Activated B cell treated with CpG ODN at 0.5 μM for 24 hours (primary cell): Measurements from ENCODE around the gene AOPEP. TPM values are rescaled to one million over a fixed set of nuclear protein-coding genes. Genes with fewer than 3 reads are reported as not detected.

Source experiments
- ATAC-seq: fragments of 200-7000 bp; cut with Tn5 transposase; one replicate; pipeline ENCODE4 v1.10.0; 2021; ENCODE audit warnings: low read depth, mild to moderate bottlenecking, moderate library complexity
- CTCF ChIA-PET: fragments of 350-600 bp; sonication (Branson Sonifier 250); formaldehyde crosslinking; loops from one replicate; lab custom pipeline; 2021; ENCODE audit warnings: antibody characterized with exemption; lab: Charles Lee
- POLR2A ChIA-PET: fragments of 350-600 bp; sonication (Branson Sonifier 250); formaldehyde crosslinking; loops from one replicate; lab custom pipeline; 2021; ENCODE audit warnings: antibody characterized with exemption; lab: Charles Lee
- DNase-seq: peaks from one replicate; pipeline ENCODE4 v3.0.0; 2022
- H3K27ac Mint-ChIP-seq: one replicate; pipeline ENCODE4 v1.8.0; 2020; ENCODE audit warnings: mixed read lengths
- H3K27me3 Mint-ChIP-seq: one replicate; pipeline ENCODE4 v1.8.0; 2021; ENCODE audit warnings: mixed read lengths
- H3K36me3 Mint-ChIP-seq: one replicate; pipeline ENCODE4 v1.8.0; 2021; ENCODE audit warnings: low read depth, mixed read lengths
- H3K4me1 Mint-ChIP-seq: one replicate; pipeline ENCODE4 v1.8.0; 2021; ENCODE audit warnings: mixed read lengths
- H3K4me3 Mint-ChIP-seq: one replicate; pipeline ENCODE4 v1.8.0; 2020; ENCODE audit warnings: mild to moderate bottlenecking, mixed read lengths
- H3K9me3 Mint-ChIP-seq: one replicate; pipeline ENCODE4 v1.8.0; 2020; ENCODE audit warnings: mixed read lengths
- intact Hi-C: fragments of 100-400 bp; cut with micrococcal nuclease; formaldehyde crosslinking; loops from one replicate; pipeline ENCODE4 v1.15.1; 2024
- total RNA-seq: library from RNA; stranded (reverse); gene quantifications from 2 replicates; pipeline ENCODE4 v1.2.3, GENCODE V29; 2022
- TF ChIP-seq, protein P1 (sequence below): fragments of 200-600 bp; IDR thresholded peaks from one replicate; pipeline ENCODE4 v1.8.0; 2022; ENCODE audit warnings: antibody characterized with exemption, mild to moderate bottlenecking

The AOPEP gene
- total RNA-seq, 1 donor from 2014 or later = 20.4 TPM

DNA sequence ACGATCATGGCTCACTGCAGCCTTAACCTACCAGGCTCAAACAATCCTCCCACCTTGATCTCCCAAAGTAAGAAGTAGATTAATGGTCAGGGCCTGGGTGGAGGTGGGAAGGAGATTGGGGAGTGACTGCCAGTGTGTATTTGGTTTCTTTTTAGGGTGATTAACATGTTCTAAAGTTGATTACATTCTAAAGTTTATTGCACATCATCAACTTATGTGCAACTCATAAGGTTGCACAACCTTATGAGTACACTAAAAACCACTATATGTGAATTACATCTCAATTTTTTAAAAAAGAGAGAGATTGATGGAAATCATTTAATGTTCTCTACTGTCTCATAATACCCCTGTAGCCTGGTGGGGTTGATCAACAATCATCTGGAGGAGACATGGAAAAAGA lies 218.1 kb downstream of the AOPEP start:
- no peak overlapping the region for H3K27ac Mint-ChIP-seq

DNA sequence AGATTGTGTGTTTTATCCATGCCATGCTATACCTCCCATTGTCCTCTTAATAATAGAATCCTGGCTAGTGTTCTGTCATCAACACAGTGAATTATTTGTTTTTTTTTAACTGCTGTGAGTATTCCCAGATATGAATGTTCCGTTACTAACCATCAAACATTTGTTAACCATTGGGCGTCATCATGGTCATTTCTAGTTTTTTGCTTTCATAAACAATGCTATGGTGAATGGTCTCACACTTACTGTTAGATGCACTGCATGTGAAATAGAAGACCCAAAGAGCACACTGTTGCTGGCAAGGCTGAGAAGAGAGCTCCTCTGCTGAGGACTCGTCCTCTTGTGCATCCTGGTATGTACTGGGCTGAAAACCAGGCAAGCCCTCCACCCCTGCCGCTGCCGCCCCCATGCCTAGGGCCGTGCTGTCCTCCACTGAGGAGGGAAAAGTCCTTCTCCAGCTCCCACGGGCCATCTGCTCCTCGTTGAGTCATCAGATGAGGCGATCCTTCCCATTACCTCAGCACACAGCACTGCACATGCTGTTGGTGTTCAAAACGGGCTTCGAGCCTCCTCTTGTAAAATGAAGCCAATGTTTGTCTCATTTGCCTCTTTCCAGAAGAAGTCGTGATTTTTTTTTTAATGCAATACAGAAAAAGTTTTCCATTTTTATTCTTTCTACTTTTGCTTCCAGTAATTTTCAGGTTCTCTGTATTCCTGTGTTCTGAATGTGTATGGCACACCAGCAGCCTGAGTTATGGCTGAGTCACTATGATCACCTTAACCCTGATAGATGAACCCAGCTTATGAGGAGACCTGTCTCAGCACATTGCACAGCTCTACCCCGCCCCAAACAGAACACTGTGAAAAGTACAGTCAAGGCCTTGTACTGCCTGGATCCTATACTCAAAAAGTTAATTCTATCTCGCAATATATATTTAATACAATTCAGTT lies 219.0 kb downstream of the AOPEP start:
- no peaks in the 10 kb centered on the region for H3K27me3 Mint-ChIP-seq
- H3K36me3 Mint-ChIP-seq = no peaks in the 10 kb centered on the region
- H3K4me3 Mint-ChIP-seq = no peak overlapping the region
- H3K9me3 Mint-ChIP-seq = no peaks in the 10 kb centered on the region
- no peaks in the 10 kb centered on the region for H3K4me1 Mint-ChIP-seq
- ChIA-PET CTCF (no interaction called here), POLR2A (no interaction called here)
- TF ChIP-seq, protein P1, sequence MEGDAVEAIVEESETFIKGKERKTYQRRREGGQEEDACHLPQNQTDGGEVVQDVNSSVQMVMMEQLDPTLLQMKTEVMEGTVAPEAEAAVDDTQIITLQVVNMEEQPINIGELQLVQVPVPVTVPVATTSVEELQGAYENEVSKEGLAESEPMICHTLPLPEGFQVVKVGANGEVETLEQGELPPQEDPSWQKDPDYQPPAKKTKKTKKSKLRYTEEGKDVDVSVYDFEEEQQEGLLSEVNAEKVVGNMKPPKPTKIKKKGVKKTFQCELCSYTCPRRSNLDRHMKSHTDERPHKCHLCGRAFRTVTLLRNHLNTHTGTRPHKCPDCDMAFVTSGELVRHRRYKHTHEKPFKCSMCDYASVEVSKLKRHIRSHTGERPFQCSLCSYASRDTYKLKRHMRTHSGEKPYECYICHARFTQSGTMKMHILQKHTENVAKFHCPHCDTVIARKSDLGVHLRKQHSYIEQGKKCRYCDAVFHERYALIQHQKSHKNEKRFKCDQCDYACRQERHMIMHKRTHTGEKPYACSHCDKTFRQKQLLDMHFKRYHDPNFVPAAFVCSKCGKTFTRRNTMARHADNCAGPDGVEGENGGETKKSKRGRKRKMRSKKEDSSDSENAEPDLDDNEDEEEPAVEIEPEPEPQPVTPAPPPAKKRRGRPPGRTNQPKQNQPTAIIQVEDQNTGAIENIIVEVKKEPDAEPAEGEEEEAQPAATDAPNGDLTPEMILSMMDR = no peak
- ATAC-seq (no peak), DNase-seq (no peak)
- intact Hi-C loops = no loop called here
- H3K27ac Mint-ChIP-seq = no peak overlapping the region

More for the DNA sequence above, 218.1 kb downstream of the AOPEP start:
- no peaks in the 10 kb centered on the region for H3K36me3 Mint-ChIP-seq
- DNase-seq = no peak
- ChIA-PET CTCF (no interaction called here), POLR2A (no interaction called here)
- intact Hi-C loops = no loop called here
- no peaks in the 10 kb centered on the region for H3K27me3 Mint-ChIP-seq
- ATAC-seq = no peak
- no peaks in the 10 kb centered on the region for H3K4me1 Mint-ChIP-seq
- no peak overlapping the region for H3K4me3 Mint-ChIP-seq
- no peaks in the 10 kb centered on the region for H3K9me3 Mint-ChIP-seq
- TF ChIP-seq, protein P1 = no peak

DNA sequence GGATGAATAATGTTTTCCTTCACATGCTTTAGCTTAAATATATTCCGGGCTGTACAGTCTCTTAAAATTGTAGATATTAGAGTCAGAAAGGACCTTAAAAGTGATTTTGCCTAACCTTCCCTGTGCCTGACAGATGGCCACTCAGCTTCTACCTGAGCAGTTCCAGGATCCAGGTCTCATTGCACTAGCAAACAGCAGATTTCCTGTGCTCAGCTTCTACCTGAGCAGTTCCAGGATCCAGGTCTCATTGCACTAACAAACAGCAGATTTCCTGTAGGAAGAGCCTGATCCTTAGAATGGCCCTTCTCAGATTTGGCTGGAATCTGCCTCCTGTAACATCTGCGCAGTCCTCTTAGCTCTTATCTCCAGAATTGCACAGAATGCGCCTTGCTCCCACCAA lies 219.8 kb downstream of the AOPEP start:
- no peaks in the 10 kb centered on the region for H3K9me3 Mint-ChIP-seq
- CTCF ChIA-PET = no interaction called here

DNA sequence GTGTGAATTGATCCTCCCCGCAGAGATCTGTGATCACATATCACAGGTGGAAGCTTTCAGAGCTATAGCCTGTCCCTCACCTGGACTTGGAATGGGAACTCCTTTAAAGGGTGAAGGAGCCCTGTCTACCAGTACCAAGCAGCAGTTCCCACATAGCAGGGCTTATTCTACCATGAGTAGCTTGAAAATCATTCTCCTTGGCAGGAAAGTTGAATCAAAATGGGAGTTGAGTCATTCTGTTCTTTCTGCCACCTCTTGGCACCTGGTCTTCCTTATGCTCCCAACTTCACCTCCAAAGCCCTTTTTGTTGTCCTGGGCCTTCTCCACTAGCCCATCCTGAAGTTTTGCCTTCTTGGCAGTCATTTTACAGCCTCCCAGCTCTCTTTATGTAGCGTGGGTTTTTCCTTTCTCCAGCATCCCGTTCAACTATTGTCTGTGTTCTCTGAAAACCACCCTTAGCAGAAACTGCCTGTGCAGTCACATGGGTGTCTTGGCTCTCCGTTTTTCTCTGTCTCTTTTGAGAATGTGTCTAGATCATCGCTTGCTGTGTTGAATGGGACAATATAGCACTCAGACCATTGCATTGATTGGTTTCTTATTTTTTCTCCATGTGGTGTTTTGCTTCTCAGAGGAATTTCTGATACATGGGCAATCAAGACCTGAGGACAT lies 222.2 kb downstream of the AOPEP start:
- intact Hi-C loops = no loop called here
- H3K36me3 Mint-ChIP-seq = no peaks in the 10 kb centered on the region
- H3K9me3 Mint-ChIP-seq = no peaks in the 10 kb centered on the region
- CTCF ChIA-PET = no interaction called here
- TF ChIP-seq, protein P1 = no peak
- H3K4me1 Mint-ChIP-seq = peaks cover 18% of the 10 kb centered on the region
- H3K27ac Mint-ChIP-seq = no peak overlapping the region
- DNase-seq = no peak
- H3K4me3 Mint-ChIP-seq = no peak overlapping the region
- no peaks in the 10 kb centered on the region for H3K27me3 Mint-ChIP-seq
- no peak for ATAC-seq
- POLR2A ChIA-PET = no interaction called here

More for the DNA sequence above, 219.8 kb downstream of the AOPEP start:
- TF ChIP-seq, protein P1 = no peak
- no peak overlapping the region for H3K27ac Mint-ChIP-seq
- no peak overlapping the region for H3K4me3 Mint-ChIP-seq
- no peak for DNase-seq
- H3K27me3 Mint-ChIP-seq = no peaks in the 10 kb centered on the region
- POLR2A ChIA-PET = no interaction called here
- H3K36me3 Mint-ChIP-seq = no peaks in the 10 kb centered on the region
- intact Hi-C loops = no loop called here
- peaks cover 5% of the 10 kb centered on the region for H3K4me1 Mint-ChIP-seq
- ATAC-seq = no peak

DNA sequence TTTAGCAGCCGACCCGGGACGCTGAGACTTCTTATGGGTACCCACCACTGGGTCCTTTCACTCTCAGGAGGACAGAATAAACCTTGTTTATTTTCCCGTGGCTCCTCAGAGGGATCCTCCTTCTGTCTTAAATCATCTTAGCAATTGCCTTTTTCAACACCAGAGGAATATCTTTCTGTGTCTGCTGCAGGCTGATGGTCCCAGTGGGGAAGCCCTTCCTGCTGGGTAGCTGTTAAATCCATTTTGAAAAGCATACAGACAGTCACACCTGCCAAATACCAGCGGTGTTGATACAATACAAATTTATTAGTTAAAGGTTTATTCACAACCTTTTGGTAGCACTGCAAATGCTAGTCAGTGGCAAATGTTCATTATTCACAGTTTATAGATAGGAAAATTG lies 222.9 kb downstream of the AOPEP start:
- intact Hi-C loops = no loop called here
- Mint-ChIP-seq H3K9me3 (no peaks in the 10 kb centered on the region), H3K4me1 (peaks cover 18% of the 10 kb centered on the region), H3K36me3 (no peaks in the 10 kb centered on the region), H3K27me3 (no peaks in the 10 kb centered on the region), H3K27ac (no peak overlapping the region), H3K4me3 (no peak overlapping the region)
- ChIA-PET POLR2A (no interaction called here), CTCF (no interaction called here)
- no peak for DNase-seq
- TF ChIP-seq, protein P1 = no peak
- ATAC-seq = no peak
